GM19351 (cell line): Measurements from ENCODE around the gene SSR3.
A peak's percentile ranks its signal among the peaks of the same experiment; 100 is the strongest.
"Not testable (repeated sequence)": the region's sequence is repeated elsewhere in the genome, so short reads cannot be mapped to it uniquely, and the experiment has no call there.

Experiments
- ATAC-seq: cut with Tn5 transposase; IDR thresholded peaks from one replicate; pipeline ENCODE4 v1.9.1; 2021; ENCODE audit warnings: mild to moderate bottlenecking, moderate library complexity; ENCODE audit not compliant: unreplicated experiment

Gene SSR3

GRCh38 chr3:156576651-156577348 lies 21.9 kb upstream of the SSR3 start:
- no peak for ATAC-seq

DNA sequence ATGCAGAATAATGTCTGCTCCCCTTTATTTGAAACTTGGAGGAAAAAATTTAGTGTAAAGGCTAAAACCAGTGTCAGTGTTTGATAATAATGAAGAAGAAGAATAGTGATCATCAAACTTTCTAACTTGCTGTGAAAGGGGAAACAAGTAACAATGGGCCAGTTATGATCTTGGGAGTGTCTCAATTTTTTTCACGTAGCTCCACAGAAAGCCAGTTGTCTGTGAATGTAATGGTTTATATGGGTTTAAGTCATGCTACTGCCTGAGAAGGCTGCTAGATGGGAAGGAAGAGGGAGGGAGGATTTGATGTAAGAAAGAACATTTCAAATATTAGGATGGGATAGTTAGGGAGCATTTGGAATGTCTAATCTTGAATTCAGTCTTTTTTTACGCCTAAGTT lies 21.1 kb upstream of the SSR3 start:
- no peak for ATAC-seq

- ATAC-seq: no peak
These were observed 20.7 kb upstream of the SSR3 start for GRCh38 chr3:156575641-156576040.

DNA sequence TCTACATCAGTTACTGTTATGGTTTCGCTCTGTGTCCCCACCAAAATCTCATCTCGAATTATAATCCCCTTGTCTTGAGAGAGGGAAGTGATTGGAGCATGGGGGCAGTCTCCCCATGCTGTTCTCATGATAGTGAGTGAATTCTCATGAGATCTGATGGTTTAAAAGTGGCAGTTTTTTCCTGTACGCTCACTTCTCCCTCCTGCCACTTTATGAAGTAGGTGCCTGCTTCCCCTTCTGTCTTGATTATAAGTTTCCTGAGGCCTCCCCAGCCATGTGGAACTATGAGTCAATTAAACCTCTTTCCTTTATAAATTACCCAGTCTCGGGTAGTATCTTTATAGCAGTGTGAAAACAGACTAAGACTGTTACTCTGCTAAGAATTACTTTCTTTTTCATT lies 15.0 kb upstream of the SSR3 start:
- not testable (repeated sequence) for ATAC-seq

DNA sequence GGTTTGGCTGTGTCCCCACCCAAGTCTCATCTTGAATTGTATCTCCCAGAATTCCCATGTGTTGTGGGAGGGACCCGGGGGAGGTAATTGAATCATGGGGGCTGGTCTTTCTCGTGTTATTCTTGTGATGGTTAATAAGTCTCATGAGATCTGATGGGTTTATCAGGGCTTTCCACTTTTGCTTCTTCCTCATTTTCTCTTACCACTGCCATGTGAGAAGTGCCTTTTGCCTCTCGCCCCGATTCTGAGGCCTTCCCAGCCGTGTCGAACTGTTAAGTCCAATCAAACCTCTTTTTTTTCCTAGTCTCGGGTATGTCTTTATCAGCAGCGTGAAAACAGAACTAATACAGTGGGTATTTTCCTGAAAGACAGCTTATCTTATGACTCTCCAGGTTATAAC lies 14.1 kb upstream of the SSR3 start:
- ATAC-seq: not testable (repeated sequence)

- ATAC-seq: peak; percentile 45
These were observed 9.2 kb upstream of the SSR3 start for GRCh38 chr3:156563900-156564682.

- ATAC-seq: not testable (repeated sequence)
These were observed 7.6 kb upstream of the SSR3 start for GRCh38 chr3:156562486-156562885.

- ATAC-seq: no peak
These were observed 6.6 kb upstream of the SSR3 start for GRCh38 chr3:156561533-156561932.

- no peak for ATAC-seq
These were observed 4.4 kb upstream of the SSR3 start for GRCh38 chr3:156559321-156559720.

DNA sequence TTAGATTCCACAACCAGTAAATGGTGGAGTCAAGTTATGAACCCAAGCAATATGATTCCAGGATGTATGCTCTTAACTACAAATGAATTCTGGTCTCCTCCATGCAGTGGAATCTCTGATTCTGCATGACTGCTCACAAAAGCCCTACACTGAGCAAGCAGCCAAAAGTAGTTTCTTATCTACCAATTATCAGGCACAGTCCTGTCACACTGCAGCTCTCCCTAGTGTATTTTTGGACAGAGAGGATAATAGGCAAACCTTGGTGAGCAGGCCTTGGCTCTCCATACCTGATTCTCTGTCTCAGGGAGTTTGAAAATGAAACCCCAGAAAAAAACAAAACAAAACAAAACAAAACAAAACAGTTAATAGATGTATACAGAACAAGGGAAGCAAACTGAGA lies 3.5 kb upstream of the SSR3 start:
- no peak for ATAC-seq

- ATAC-seq: no peak
These were observed 439 bp downstream of the SSR3 start for GRCh38 chr3:156554515-156554841.

DNA sequence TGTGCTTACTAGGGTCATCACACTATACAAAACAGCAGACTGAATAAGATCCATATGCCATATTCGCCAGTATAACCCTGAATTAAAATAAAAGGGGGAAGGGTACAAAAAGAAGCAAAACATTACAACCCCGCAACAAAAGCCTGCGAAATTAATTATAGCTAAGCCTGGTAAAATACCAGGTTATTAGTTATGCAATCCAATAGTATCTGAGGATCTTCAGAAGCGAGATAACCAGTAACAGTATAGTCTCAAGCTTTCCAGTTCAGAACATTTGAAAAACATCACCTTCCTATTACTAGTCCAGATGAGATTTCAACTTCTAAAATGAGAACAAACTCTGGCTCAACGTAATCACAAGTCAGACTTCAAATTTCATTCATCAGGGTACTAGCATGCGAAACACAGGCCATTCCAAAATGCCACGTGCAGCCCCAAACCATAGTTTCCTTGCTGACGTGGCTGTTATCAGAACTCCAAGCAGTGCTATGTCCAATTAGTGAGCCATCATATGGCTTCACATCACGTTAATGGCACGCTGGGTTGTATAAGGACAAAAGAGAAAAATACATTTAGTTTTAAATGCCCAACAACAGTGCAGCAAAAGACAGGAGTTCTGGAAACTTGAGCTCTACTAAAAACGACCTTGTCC lies 1.1 kb downstream of the SSR3 start:
- ATAC-seq: no peak

GRCh38 chr3:156552973-156553372 lies 1.9 kb downstream of the SSR3 start:
- ATAC-seq: no peak

DNA sequence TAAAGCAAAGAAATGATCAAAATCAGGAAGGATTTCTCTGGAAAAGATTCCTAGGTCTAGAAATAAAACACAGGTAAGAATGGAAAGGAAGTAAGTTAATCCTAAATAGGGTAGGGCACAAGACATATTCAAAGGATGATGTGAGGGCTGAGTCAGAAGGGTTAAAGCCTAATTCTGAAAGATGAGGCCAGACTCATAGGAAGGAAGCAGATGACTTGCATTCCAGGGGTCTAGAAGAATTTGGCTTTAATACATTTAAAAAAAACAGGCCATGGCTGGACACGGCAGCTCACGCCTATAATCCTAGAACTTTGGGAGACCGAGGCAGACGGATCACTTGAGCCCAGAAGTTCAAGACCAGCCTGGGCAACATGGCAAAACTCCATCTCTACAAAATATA lies 3.2 kb downstream of the SSR3 start:
- no peak for ATAC-seq

- ATAC-seq: no peak
These were observed 3.7 kb downstream of the SSR3 start for GRCh38 chr3:156551261-156551660.

GRCh38 chr3:156548902-156549301 lies 6.0 kb downstream of the SSR3 start:
- ATAC-seq: no peak

- no peak for ATAC-seq
These were observed 6.8 kb downstream of the SSR3 start for GRCh38 chr3:156548041-156548687.

- ATAC-seq: no peak
These were observed 7.3 kb downstream of the SSR3 start for GRCh38 chr3:156547637-156548036.

GRCh38 chr3:156543043-156543555 lies 11.8 kb downstream of the SSR3 start:
- ATAC-seq: no peak

DNA sequence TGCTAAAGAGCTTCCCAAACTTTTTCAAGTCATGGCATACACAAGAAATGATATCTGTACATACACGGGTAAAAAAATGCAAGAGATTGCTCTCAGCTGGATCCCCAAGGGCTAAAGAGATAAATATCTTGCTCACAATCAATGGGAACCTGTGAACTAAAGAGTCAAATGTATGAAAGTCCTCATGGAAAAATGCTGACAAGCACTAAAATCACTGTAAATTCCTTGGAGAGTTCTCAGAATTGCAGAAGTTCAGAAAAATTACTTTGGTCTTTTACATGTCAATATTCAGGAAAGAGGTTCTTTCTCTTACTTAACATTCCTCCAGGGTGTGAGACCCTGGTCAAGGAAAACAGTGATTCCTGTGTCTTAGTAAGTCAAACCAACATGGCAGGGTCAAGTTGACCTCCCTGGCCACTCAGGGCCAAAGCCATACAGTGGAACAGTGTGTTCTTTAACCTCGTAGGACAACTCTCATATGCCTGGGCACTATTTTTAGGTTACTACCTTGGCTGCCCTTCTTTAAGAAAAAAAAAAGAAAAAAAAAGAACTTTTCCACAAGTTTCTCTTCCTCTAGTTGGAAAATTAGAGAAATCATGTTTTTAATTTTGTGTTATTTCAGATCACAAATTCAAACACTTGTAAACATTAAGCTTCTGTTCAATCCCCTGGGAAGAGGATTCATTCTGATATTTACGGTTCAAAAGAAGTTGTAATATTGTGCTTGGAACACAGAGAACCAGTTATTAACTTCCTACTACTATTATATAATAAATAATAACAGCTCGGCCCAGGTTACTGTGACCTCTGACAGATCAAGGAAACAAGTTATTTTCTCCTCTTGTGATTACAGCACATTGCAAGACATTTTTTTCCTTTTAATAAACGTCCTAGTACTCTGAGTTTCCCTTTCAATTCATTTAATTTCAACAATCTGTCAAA lies 12.5 kb downstream of the SSR3 start:
- ATAC-seq: no peak
